Fibroblast of pulmonary artery (primary cell): ENCODE measurements around the gene ARHGAP9.

Source experiments
- DNase-seq: peaks from one replicate; pipeline ENCODE4 v3.0.0-alpha.2; 2010; ENCODE audit warnings: low read depth
- H3K4me3 ChIP-seq: replicated peaks from 2 replicates; pipeline ENCODE4 v1.5.1; 2011; ENCODE audit warnings: low read depth, mild to moderate bottlenecking, control low read depth, low read length, moderate library complexity
- TF ChIP-seq, protein P1 (sequence below): IDR thresholded peaks from 2 replicates; pipeline ENCODE4 v1.5.1; 2011; ENCODE audit warnings: mild to moderate bottlenecking, control low read depth, low read length, inconsistent platforms; ENCODE audit errors: missing control alignments

ARHGAP9 gene

DNA sequence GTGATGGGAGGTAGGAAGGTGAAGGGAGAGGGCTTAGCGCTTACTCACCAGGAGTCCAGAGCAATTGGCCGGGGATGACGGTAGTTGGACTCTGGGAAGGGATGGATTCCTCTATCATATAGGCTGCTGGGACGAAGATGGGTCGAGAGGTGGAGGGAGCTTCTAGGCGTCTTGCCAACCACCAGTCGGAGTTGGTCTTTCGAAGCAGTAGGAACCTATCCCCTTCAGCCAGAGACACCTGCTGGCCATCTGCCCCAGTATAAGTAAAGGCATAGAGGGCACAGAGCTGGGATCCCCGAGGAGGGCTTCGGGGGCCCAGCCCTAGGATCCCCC is 657 bp downstream of the ARHGAP9 start:
- TF ChIP-seq, protein P1, sequence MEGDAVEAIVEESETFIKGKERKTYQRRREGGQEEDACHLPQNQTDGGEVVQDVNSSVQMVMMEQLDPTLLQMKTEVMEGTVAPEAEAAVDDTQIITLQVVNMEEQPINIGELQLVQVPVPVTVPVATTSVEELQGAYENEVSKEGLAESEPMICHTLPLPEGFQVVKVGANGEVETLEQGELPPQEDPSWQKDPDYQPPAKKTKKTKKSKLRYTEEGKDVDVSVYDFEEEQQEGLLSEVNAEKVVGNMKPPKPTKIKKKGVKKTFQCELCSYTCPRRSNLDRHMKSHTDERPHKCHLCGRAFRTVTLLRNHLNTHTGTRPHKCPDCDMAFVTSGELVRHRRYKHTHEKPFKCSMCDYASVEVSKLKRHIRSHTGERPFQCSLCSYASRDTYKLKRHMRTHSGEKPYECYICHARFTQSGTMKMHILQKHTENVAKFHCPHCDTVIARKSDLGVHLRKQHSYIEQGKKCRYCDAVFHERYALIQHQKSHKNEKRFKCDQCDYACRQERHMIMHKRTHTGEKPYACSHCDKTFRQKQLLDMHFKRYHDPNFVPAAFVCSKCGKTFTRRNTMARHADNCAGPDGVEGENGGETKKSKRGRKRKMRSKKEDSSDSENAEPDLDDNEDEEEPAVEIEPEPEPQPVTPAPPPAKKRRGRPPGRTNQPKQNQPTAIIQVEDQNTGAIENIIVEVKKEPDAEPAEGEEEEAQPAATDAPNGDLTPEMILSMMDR = no peak
- no peak for DNase-seq
- H3K4me3 ChIP-seq = no peak overlapping the region

DNA sequence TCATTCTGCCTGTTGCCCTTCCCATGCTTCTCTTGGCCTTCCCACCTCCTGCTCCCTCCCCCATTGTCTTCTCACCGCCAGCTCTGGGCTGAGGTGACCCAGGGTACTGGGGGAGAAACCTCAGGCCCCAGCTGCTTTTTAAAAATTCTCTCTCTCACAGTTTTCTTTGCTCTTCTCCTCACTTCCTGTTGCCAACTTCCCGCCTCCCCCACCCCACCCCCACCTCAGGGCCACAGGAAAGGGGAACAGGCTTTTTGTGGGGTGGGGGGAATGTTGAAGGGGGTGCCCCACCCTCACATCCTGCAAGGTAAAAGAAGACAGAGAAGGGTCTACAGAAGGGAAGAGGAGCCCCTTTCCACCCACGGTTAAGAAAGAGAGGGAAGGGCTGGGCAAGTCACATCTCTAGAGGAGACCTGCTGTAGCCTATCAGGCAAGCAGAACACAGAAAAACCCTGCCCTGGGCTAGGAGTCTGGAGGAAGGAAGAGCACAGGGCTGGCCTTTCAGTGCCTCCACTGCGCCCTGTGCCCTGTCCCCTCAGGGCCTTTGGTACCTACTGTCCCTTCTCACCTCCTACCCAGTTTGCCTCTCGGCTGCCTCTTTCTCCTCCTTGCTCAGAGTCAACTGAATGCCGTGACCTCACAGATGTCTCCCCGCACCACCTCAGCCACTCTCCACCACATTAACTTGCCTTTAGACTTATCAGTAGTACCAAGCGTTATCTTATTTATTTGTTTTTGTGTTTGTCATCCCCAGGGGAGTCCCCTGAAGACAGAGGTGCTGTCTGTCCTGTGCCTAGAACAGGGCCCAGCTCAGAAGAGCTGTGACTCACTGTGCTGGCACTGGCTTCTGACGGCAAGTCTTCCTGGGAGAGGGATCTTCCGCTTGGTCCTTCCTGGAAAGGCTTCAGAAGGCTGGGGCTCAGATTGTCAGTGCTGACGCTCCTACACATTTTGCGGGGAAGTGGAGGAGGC is 1.7 kb downstream of the ARHGAP9 start:
- TF ChIP-seq, protein P1 = no peak
- H3K4me3 ChIP-seq = no peak overlapping the region
- DNase-seq = peak; percentile 82

DNA sequence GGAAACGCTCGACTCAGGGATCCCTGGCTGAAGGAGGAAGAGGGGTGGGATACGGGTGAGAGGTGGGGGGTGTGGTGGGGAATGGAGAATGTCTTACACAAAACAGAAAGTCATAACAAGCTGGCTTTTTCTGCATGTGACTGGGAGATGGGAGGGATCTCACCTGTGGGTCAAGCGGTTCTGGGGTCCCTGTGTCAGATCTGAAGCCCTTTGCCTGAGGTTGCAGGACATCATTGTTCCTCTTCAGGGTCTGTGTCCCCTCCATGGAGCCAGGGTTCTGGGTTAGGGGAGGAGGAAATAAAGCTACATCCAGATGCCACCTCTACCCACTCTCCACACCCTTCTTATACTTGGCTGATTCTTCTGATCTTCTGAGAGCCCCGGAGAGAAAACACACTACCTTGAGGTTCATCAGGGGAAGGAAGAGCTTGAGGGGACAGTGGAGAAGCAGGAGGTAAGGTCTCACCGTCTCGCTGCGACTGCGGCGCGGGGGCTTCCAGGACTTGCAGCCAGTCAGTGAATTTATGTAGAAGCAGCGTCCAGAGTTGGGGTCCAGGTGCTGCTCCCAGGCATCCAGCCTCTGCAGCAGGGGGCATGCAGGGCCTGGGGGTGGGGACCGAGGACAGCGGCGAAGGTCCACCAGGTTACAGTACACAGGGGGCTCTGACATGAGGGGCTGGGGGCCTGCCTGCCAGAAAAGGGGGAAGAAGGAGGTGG is 2.5 kb downstream of the ARHGAP9 start:
- no peak for DNase-seq
- no peak overlapping the region for H3K4me3 ChIP-seq
- TF ChIP-seq, protein P1 = no peak

DNA sequence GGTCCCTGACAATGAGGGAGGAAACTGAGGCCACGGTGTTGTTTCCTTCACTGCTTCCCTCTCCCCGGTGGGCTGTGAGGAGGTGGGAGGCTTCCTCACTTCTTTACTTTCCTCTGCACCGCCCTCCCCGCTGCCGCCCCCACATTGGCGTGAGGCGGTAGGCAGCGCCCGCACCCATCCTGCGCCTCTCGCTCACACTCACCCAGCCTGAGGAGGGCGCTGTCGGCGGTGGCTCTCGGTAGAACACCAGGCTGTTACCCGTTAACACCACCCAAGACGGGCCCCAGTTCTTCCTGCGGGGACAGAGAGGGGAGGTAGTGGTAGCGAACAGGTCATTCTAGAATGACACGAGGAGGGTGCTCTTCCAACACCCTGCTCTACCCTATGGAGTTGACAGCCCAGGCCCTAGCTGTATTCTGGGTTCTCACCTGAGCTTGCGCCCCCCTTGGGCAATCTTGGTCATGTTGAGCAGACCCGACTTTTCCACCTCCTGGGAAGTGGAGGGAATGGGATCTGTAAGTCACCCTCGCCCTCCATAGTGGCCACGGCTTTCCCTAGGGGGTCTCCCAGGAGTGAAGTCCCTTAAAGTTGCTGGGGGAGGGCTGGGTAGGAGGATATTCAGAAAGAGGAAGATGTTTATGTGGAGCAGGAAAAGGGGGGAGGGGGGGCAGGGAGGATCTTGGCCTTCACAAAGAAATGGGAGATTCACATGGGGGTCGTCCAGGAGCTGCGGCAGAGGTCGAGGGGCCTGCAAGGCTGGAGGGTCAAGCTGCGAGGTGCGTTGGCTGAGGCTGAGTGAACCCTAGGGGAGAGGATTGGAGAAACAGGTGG is 3.3 kb downstream of the ARHGAP9 start:
- H3K4me3 ChIP-seq = no peak overlapping the region
- TF ChIP-seq, protein P1 = no peak
- no peak for DNase-seq

DNA sequence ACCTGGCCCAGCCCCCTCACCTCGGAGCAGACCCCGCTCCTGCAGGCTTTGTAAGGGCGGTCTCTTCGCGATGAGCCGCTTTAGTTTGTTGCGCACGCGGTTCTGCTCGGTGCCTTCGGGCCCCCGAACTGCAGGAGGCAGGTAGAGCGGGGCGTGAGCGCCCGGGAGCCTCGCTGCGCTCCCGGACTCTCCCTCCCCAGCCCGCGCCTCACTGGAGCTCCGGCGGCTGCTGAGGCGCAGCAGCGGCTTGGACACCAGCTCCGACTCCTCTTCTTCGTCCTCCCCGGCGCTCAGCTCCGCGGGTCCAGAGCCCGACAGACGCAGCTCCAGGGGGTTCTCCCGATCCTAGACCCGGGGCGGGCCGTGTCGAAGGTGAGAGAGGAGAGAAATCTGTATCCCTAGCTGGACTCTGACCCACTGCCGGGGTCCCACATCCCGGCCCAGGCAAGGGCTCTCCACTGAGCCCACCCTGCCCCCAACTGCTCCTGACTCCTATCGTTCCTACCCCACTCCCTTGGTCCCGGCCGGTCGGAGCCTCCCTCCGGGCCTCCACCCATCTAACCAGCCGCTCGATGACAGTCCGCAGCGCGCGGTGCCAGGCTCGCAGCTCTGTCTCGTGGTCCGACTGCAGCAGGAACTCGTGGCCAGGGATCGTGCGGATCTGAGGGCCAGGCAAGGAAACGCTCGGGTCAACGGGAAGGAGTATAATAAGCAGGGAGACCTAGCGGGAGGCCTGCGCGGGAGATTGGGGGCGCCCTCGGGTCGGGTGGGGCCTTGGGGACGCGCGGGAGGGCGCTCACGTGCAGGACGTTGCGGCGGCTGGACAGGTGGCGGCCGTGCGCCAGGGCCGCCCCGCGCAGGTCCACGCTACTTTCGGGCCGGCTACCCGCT is 4.2 kb downstream of the ARHGAP9 start:
- H3K4me3 ChIP-seq = no peak overlapping the region
- TF ChIP-seq, protein P1 = no peak
- DNase-seq = no peak

DNA sequence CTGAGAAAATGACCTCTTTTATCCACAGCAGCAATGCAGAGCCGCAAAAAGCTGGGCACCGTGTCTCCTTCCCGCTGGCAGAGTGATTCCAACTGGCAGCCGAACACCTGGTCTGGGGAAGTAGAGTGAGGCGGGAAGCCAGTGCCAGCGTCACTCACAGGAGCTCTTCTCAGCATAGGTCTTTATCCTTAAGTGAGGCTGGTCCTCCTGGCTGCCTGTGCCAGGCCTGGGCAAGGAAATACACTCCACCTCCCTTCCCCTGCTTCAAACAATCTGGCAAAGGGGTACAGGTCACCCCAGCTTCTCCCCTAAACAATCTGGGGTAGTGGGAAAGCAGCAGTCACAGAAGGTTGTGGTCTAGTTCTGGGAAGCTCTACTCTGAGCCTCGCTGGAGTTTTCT is 4.8 kb downstream of the ARHGAP9 start:
- H3K4me3 ChIP-seq = no peak overlapping the region
- DNase-seq = no peak
- TF ChIP-seq, protein P1 = no peak
